Mesothelial cell of epicardium (in vitro differentiated cells): ENCODE results near the gene ATAD1. TPM values are rescaled to one million over a fixed set of nuclear protein-coding genes. Genes with fewer than 3 reads are reported as not detected.
"Not testable (repeated sequence)": the region's sequence is repeated elsewhere in the genome, so short reads cannot be mapped to it uniquely, and the experiment has no call there.

Experiments
- DNase-seq, 2 experiments: peaks; one replicate each; pipeline ENCODE4 v3.0.0; 2021; ENCODE audit warnings: low spot score in 2 of 2; ENCODE audit not compliant: unreplicated experiment in 2 of 2
- H3K27ac Mint-ChIP-seq: 2 replicates; pipeline ENCODE4 v1.8.0; 2021; ENCODE audit warnings: mixed read lengths
- H3K27me3 Mint-ChIP-seq: 2 replicates; pipeline ENCODE4 v1.8.0; 2021; ENCODE audit warnings: low read depth, mixed read lengths
- H3K36me3 Mint-ChIP-seq: 2 replicates; pipeline ENCODE4 v1.8.0; 2021; ENCODE audit warnings: mixed read lengths
- H3K4me1 Mint-ChIP-seq: 2 replicates; pipeline ENCODE4 v1.8.0; 2021; ENCODE audit warnings: mixed read lengths
- H3K4me3 Mint-ChIP-seq: 2 replicates; pipeline ENCODE4 v1.8.0; 2021; ENCODE audit warnings: mild to moderate bottlenecking, moderate library complexity, mixed read lengths
- H3K9me3 Mint-ChIP-seq: 2 replicates; pipeline ENCODE4 v1.8.0; 2021; ENCODE audit warnings: mixed read lengths
- CTCF ChIP-seq: fragments of 200-600 bp; sonication (generic); IDR thresholded peaks from one replicate; pipeline ENCODE4 v1.5.0; 2021; ENCODE audit warnings: antibody characterized with exemption; ENCODE audit not compliant: unreplicated experiment
- total RNA-seq: library from RNA; stranded (reverse); gene quantifications from 3 replicates; pipeline ENCODE4 v1.2.1, GENCODE V29; 2021

The ATAD1 gene
- total RNA-seq, 1 donor from 2014 or later, result 54.3 TPM

GRCh38 chr10:87740254-87740655 lies 77.8 kb downstream of the ATAD1 start:
- no peak for TF ChIP-seq CTCF
- Mint-ChIP-seq H3K27ac (no peak overlapping the region), H3K9me3 (no peaks in the 10 kb centered on the region), H3K27me3 (no peaks in the 10 kb centered on the region), H3K4me3 (no peak overlapping the region), H3K4me1 (no peaks in the 10 kb centered on the region), H3K36me3 (no peaks in the 10 kb centered on the region)
- no peak for DNase-seq

GRCh38 chr10:87739703-87740102 lies 78.3 kb downstream of the ATAD1 start:
- no peak for TF ChIP-seq CTCF
- H3K36me3 Mint-ChIP-seq, result no peaks in the 10 kb centered on the region
- H3K4me1 Mint-ChIP-seq, result peaks cover 5% of the 10 kb centered on the region
- H3K27ac Mint-ChIP-seq, result no peak overlapping the region
- no peaks in the 10 kb centered on the region for H3K27me3 Mint-ChIP-seq
- H3K4me3 Mint-ChIP-seq, result no peak overlapping the region
- H3K9me3 Mint-ChIP-seq, result no peaks in the 10 kb centered on the region
- DNase-seq, result no peak

GRCh38 chr10:87738253-87738652 lies 79.8 kb downstream of the ATAD1 start:
- H3K4me1 Mint-ChIP-seq, H3K4me3 Mint-ChIP-seq, H3K9me3 Mint-ChIP-seq, H3K27me3 Mint-ChIP-seq, H3K36me3 Mint-ChIP-seq, DNase-seq, H3K27ac Mint-ChIP-seq: not testable (repeated sequence)

- H3K9me3 Mint-ChIP-seq, result peaks cover 7% of the 10 kb centered on the region
- DNase-seq, result no peak
- H3K27me3 Mint-ChIP-seq, result no peaks in the 10 kb centered on the region
- peak; percentile 76 for TF ChIP-seq CTCF
- peak overlapping the region; percentile 14 for H3K4me3 Mint-ChIP-seq
- H3K36me3 Mint-ChIP-seq, result no peaks in the 10 kb centered on the region
- H3K27ac Mint-ChIP-seq, result no peak overlapping the region
- H3K4me1 Mint-ChIP-seq, result peaks cover 8% of the 10 kb centered on the region
Measured at GRCh38 chr10:87734987-87735827, 82.8 kb downstream of the ATAD1 start.

GRCh38 chr10:87733081-87733480 lies 84.9 kb downstream of the ATAD1 start:
- TF ChIP-seq CTCF, result no peak

GRCh38 chr10:87729940-87730339 lies 88.1 kb downstream of the ATAD1 start:
- Mint-ChIP-seq H3K4me1 (peaks cover 8% of the 10 kb centered on the region), H3K27me3 (peaks cover 2% of the 10 kb centered on the region), H3K27ac (no peak overlapping the region), H3K9me3 (peaks cover 7% of the 10 kb centered on the region), H3K4me3 (no peak overlapping the region), H3K36me3 (no peaks in the 10 kb centered on the region)
- no peak for TF ChIP-seq CTCF
- DNase-seq, result no peak

More at GRCh38 chr10:87733081-87733480, 84.9 kb downstream of the ATAD1 start:
- DNase-seq, result no peak
- Mint-ChIP-seq H3K27me3 (no peaks in the 10 kb centered on the region), H3K4me1 (peaks cover 11% of the 10 kb centered on the region), H3K4me3 (no peak overlapping the region), H3K36me3 (no peaks in the 10 kb centered on the region), H3K27ac (no peak overlapping the region), H3K9me3 (peaks cover 7% of the 10 kb centered on the region)
